Measurements from ENCODE around the gene LPIN1. TPM values are rescaled to one million over a fixed set of nuclear protein-coding genes. Genes with fewer than 3 reads are reported as not detected.

Gene LPIN1
- polyA plus RNA-seq, 1 experiment: 20.8 TPM

DNA sequence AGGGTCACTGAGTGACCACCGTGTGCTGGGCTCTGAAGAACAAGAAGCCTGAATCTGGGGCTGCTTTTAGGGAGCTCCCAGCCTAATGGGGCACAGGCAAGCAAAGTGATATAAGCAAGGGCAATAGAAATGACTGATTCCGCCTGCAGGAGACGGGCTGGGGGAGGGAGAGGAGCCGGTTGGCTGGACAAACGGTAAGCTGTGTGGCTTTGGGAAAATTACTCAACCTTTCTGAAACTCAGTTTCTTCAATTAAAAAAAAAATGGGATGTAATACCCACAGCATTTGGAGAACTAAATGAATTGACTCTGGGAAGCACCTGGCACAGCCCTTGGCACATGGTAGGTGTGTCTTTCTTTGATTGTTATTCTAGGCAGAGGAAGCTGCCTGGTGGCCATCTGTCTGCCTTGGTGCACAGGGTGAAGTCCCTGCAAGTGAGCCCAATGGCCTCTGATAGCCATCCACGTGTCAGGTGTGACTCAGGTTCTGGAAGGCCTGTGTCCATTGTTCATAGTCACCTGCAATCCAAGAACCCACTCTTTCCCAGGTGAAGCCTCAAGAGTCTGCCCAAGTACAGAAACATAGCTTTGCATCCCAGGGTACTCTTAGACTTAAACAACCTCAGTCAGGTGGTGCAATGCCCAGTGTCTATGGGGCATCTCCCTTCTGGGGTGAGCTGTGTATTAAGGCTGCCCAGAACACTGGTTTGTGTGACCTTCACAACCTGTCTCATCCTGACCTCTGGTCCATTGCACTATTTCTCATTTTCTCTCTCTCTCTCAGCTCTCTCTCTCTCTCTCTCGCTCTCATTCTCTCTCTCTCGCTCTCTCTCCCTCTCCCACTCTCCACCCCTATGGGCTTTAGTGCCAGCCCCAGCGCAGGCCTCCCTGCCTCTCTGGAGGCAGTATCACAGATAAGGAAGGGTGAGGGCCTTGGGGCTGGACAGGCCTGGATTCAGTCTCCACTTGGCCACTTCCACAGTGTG is 46.5 kb upstream of the LPIN1 start:
- Histone ChIP-seq H3K36me3 (ENCODE audit: control insufficient read depth, insufficient read depth, low read length) (no peaks in the 10 kb centered on the region), H3K27me3 (ENCODE audit: control insufficient read depth, insufficient read depth, low read length) (no peaks in the 10 kb centered on the region), H3K4me3 (ENCODE audit: low read depth, low read length) (no peak overlapping the region)
- TF ChIP-seq, protein P1, sequence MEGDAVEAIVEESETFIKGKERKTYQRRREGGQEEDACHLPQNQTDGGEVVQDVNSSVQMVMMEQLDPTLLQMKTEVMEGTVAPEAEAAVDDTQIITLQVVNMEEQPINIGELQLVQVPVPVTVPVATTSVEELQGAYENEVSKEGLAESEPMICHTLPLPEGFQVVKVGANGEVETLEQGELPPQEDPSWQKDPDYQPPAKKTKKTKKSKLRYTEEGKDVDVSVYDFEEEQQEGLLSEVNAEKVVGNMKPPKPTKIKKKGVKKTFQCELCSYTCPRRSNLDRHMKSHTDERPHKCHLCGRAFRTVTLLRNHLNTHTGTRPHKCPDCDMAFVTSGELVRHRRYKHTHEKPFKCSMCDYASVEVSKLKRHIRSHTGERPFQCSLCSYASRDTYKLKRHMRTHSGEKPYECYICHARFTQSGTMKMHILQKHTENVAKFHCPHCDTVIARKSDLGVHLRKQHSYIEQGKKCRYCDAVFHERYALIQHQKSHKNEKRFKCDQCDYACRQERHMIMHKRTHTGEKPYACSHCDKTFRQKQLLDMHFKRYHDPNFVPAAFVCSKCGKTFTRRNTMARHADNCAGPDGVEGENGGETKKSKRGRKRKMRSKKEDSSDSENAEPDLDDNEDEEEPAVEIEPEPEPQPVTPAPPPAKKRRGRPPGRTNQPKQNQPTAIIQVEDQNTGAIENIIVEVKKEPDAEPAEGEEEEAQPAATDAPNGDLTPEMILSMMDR (IDR thresholded peaks at IDR 0.05; ENCODE audit: insufficient read depth, low read depth, low read length): no peak
- no peak for DNase-seq (ENCODE audit: low read depth)
- ChIA-PET CTCF (interaction anchor here (1.9 to 3.9 kb wide), 3 partner anchors 12 to 85 kb away, joined by 10 to 24 read pairs (median 12); no protein-coding TSS in a partner anchor), POLR2A (no interaction called here)

DNA sequence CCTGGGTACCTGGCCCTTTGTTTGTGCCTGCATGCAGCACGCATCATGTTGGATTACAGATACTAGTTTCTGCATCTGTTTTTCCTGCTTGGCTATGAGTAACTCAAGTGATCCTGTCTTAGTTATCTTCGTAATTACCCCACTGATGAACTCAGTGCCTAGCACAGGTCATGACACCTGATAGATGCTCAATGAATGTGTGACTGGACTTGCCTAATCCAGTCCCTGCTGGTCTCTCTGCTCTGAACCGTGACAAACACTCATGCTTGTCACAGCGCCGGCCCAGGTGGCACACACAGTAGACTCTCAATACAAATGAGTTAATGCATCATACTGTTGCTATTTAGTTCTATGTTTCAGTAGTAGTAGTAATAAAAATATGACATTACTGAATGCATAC is 45.2 kb upstream of the LPIN1 start:
- CTCF ChIA-PET: interaction anchor here (1.9 kb wide), 1 partner anchor 84 kb away, joined by 10 read pairs; no protein-coding TSS in a partner anchor
- H3K27me3 ChIP-seq (ENCODE audit: control insufficient read depth, insufficient read depth, low read length): no peaks in the 10 kb centered on the region
- no peaks in the 10 kb centered on the region for H3K36me3 ChIP-seq (ENCODE audit: control insufficient read depth, insufficient read depth, low read length)
- H3K4me3 ChIP-seq (ENCODE audit: low read depth, low read length): no peak overlapping the region
- DNase-seq (ENCODE audit: low read depth): no peak
- TF ChIP-seq, protein P1 (IDR thresholded peaks at IDR 0.05; ENCODE audit: insufficient read depth, low read depth, low read length): no peak
- POLR2A ChIA-PET: no interaction called here

DNA sequence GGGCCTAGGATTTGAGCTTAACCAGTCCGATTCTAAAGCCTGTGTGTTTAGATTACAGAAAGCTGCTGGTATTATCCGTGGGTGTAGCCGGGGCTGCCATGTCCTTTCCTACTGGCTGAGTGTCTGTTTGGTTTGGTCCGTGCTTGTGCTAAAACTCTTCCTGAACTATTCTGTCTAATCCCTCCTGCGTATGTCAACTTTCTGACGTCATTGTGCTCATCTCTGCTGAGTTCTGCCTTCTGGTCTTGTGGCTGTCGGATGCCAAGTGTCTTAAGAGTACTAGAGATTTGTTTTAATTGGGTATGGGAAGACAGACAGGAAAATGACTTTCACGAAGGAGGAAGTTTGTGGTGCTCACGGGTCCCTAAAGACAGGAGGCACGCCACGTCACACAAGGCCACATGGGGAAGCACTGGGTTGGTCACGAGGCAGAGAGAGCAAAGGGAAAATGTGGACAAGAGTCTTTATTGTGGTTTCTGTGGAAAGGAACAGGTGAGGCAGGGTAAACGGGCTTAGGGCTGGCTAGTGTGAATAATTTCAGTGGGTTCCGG is 44.6 kb upstream of the LPIN1 start:
- TF ChIP-seq, protein P1 (IDR thresholded peaks at IDR 0.05; ENCODE audit: insufficient read depth, low read depth, low read length): no peak
- CTCF ChIA-PET: no interaction called here
- POLR2A ChIA-PET: no interaction called here
- no peak for DNase-seq (ENCODE audit: low read depth)
- Histone ChIP-seq H3K4me3 (ENCODE audit: low read depth, low read length) (no peak overlapping the region), H3K36me3 (ENCODE audit: control insufficient read depth, insufficient read depth, low read length) (no peaks in the 10 kb centered on the region), H3K27me3 (ENCODE audit: control insufficient read depth, insufficient read depth, low read length) (no peaks in the 10 kb centered on the region)

DNA sequence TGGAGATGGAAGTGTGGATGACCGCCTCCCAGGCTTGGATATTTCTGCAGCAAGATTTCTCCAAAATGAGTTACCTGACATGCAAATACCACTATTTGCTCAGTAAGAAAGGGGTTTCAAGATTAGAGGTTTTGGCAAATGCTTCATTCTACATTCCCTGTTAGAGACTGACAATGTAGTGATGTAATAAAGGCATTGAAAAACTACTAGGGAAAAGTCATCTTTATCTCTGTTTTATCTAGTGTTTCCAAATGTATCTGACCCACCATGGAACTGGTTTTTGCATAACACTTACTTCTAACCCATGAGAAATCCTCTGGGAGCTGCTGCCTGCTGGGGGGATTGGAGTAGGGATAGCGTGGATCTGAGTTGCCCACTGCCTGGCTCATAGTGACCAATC is 43.5 kb upstream of the LPIN1 start:
- CTCF ChIA-PET: interaction anchor here (1.2 to 2.6 kb wide), 3 partner anchors 10 to 36 kb away, joined by 3 to 9 read pairs (median 6); no protein-coding TSS in a partner anchor

More for the DNA sequence above, 43.5 kb upstream of the LPIN1 start:
- H3K27me3 ChIP-seq (ENCODE audit: control insufficient read depth, insufficient read depth, low read length): no peaks in the 10 kb centered on the region
- H3K36me3 ChIP-seq (ENCODE audit: control insufficient read depth, insufficient read depth, low read length): no peaks in the 10 kb centered on the region
- H3K4me3 ChIP-seq (ENCODE audit: low read depth, low read length): no peak overlapping the region
- POLR2A ChIA-PET: no interaction called here
- TF ChIP-seq, protein P1 (IDR thresholded peaks at IDR 0.05; ENCODE audit: insufficient read depth, low read depth, low read length): no peak
- DNase-seq (ENCODE audit: low read depth): no peak

All from BJ (cell line).